HPDE6-E6E7 (cell line): Measurements from ENCODE around the gene C9orf50.
"Not testable (repeated sequence)": the region's sequence is repeated elsewhere in the genome, so short reads cannot be mapped to it uniquely, and the experiment has no call there.

Experiments used
- DNase-seq: peaks from one replicate; pipeline ENCODE4 v3.0.0; 2011; ENCODE audit warnings: missing footprints; ENCODE audit errors: extremely low spot score

Gene C9orf50

GRCh38 chr9:129610473-129611306 is 10.2 kb downstream of the C9orf50 start:
- no peak for DNase-seq

- no peak for DNase-seq
Measured at GRCh38 chr9:129610213-129610472, 10.8 kb downstream of the C9orf50 start.

GRCh38 chr9:129609486-129610212 is 11.3 kb downstream of the C9orf50 start:
- no peak for DNase-seq

GRCh38 chr9:129608561-129609481 is 12.1 kb downstream of the C9orf50 start:
- DNase-seq = no peak

GRCh38 chr9:129607027-129607387 is 13.9 kb downstream of the C9orf50 start:
- DNase-seq = no peak

- no peak for DNase-seq
Measured at GRCh38 chr9:129606161-129607026, 14.5 kb downstream of the C9orf50 start.

GRCh38 chr9:129604766-129605163 is 16.1 kb downstream of the C9orf50 start:
- DNase-seq = no peak

- no peak for DNase-seq
Measured at GRCh38 chr9:129604056-129604765, 16.7 kb downstream of the C9orf50 start.

GRCh38 chr9:129602598-129603415 is 18.1 kb downstream of the C9orf50 start:
- no peak for DNase-seq

GRCh38 chr9:129601082-129601674 is 19.7 kb downstream of the C9orf50 start:
- no peak for DNase-seq

- DNase-seq = no peak
Measured at GRCh38 chr9:129598089-129598596, 22.8 kb downstream of the C9orf50 start.

- no peak for DNase-seq
Measured at GRCh38 chr9:129597355-129598088, 23.4 kb downstream of the C9orf50 start.

GRCh38 chr9:129596541-129597331 is 24.2 kb downstream of the C9orf50 start:
- no peak for DNase-seq

- DNase-seq = no peak
Measured at GRCh38 chr9:129595903-129596540, 24.9 kb downstream of the C9orf50 start.

- no peak for DNase-seq
Measured at GRCh38 chr9:129595311-129595741, 25.6 kb downstream of the C9orf50 start.

GRCh38 chr9:129594632-129595031 is 26.3 kb downstream of the C9orf50 start:
- no peak for DNase-seq

GRCh38 chr9:129592790-129593189 is 28.1 kb downstream of the C9orf50 start:
- not testable (repeated sequence) for DNase-seq
